Nephron (organoid): ENCODE measurements around the gene AKAP9.
"Not testable (repeated sequence)": the region's sequence is repeated elsewhere in the genome, so short reads cannot be mapped to it uniquely, and the experiment has no call there.

Source experiments
- H3K27ac Mint-ChIP-seq, 3 experiments: 2 replicates each; pipeline ENCODE4 v1.8.0; 2020; ENCODE audit warnings: mixed read lengths in 3 of 3, mild to moderate bottlenecking in 2 of 3, moderate library complexity in 1 of 3
- H3K27me3 Mint-ChIP-seq: 2 replicates; pipeline ENCODE4 v1.8.0; 2021; ENCODE audit warnings: low read depth, mild to moderate bottlenecking, moderate library complexity, mixed read lengths
- H3K36me3 Mint-ChIP-seq: 2 replicates; pipeline ENCODE4 v1.8.0; 2020; ENCODE audit warnings: low read depth, mixed read lengths
- H3K4me1 Mint-ChIP-seq: 2 replicates; pipeline ENCODE4 v1.8.0; 2020; ENCODE audit warnings: mixed read lengths
- H3K4me3 Mint-ChIP-seq, 3 experiments: 2 replicates each; pipeline ENCODE4 v1.8.0; 2020; ENCODE audit warnings: mild to moderate bottlenecking in 3 of 3, mixed read lengths in 3 of 3, moderate library complexity in 2 of 3
- H3K9me3 Mint-ChIP-seq: 2 replicates; pipeline ENCODE4 v1.8.0; 2020; ENCODE audit warnings: mixed read lengths
- TF ChIP-seq, protein P1 (sequence below), 3 experiments: fragments of 200-600 bp; sonication (generic); IDR thresholded peaks; one replicate each; pipeline ENCODE4 v1.5.0; 2021; ENCODE audit warnings: antibody characterized with exemption in 3 of 3; ENCODE audit not compliant: unreplicated experiment in 3 of 3

The AKAP9 gene

DNA sequence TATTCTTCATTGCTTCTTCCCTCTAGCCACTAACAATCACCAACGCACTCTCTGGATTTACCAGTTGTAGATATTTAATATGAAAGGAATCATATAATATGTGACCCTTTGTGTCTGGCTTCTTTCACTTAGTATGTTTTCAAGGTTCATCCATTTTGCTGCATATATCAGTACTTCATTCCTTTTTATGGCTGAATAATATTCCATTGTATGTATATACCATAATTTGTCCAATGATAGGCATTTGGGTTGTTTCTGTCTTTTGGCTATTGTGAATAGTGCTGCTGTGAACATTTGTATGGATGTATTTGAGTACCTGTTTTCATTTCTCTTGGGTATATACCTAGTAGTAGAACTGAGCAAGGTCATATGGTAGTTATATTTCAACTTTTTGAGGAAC lies 7.3 kb downstream of the AKAP9 start:
- Mint-ChIP-seq H3K27ac (no peak overlapping the region), H3K4me3 (no peak overlapping the region), H3K36me3 (peaks cover 16% of the 10 kb centered on the region), H3K4me1 (peaks cover 41% of the 10 kb centered on the region), H3K9me3 (no peaks in the 10 kb centered on the region), H3K27me3 (no peaks in the 10 kb centered on the region)
- TF ChIP-seq, protein P1, sequence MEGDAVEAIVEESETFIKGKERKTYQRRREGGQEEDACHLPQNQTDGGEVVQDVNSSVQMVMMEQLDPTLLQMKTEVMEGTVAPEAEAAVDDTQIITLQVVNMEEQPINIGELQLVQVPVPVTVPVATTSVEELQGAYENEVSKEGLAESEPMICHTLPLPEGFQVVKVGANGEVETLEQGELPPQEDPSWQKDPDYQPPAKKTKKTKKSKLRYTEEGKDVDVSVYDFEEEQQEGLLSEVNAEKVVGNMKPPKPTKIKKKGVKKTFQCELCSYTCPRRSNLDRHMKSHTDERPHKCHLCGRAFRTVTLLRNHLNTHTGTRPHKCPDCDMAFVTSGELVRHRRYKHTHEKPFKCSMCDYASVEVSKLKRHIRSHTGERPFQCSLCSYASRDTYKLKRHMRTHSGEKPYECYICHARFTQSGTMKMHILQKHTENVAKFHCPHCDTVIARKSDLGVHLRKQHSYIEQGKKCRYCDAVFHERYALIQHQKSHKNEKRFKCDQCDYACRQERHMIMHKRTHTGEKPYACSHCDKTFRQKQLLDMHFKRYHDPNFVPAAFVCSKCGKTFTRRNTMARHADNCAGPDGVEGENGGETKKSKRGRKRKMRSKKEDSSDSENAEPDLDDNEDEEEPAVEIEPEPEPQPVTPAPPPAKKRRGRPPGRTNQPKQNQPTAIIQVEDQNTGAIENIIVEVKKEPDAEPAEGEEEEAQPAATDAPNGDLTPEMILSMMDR (IDR thresholded peaks at IDR 0.05; ENCODE audit: unreplicated experiment in 3 of 3), result no peak

DNA sequence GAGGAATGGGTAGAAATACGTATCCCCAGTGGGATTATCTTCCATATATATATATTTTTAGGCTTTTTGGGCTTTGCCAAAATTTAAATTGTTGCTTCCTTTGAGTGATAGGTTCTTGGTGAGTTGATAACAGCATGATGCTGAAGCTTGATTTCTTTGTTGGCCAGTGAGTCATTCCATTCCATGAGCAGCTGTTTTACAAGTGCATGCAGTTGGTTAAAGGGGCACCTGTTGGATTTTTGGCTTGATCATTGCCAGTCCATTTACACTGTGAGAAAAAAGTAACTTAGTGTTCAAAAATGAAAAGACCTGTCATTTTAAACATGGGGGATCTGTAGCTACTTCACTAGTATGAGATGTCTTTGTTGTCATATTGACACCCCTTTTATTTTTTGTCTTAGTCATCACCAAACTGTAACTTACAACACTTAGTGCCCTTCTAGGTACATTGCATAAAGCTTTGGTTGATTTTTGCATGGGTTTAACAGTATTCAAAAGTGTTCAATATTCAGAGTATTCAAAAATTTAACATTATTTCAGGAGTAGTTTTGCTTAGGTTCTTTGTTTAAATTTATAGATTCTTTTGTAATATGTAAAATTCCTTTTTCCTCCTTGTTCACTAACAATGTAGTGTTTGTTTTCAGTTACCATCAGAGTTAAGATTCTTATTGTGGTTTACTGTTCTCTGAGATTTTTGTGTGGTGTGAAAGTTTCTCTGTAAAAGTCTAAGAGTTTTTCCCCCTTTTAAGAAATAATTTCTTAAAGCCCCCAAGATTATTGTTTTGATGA lies 8.8 kb downstream of the AKAP9 start:
- TF ChIP-seq, protein P1 (IDR thresholded peaks at IDR 0.05; ENCODE audit: unreplicated experiment in 3 of 3), result no peak
- Mint-ChIP-seq H3K4me1 (peaks cover 36% of the 10 kb centered on the region), H3K4me3 (peak overlapping the region in 1 of 3 experiments; percentile 62), H3K27me3 (no peaks in the 10 kb centered on the region), H3K9me3 (no peaks in the 10 kb centered on the region), H3K36me3 (peaks cover 16% of the 10 kb centered on the region), H3K27ac (peak overlapping the region in 2 of 3 experiments; percentile 32 to 42)

DNA sequence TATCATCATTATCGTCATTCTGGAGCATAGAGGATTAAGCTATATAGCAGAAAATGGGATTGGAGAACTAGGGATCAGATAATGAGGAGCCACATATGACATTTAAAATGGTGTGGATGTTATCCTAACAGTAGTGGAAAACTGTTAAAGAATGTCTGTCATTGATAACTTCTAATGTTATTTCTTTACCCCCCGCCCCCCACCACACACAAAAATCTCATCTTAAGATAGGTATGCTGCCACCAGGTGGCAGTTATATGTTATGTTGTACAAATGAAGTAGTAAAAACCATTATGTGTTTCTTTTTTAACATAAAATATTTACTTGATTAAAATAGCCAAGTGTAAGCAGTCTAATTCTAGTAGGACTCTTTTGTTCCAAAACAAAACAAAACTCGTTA lies 13.0 kb downstream of the AKAP9 start:
- H3K36me3 Mint-ChIP-seq, result peaks cover 17% of the 10 kb centered on the region

DNA sequence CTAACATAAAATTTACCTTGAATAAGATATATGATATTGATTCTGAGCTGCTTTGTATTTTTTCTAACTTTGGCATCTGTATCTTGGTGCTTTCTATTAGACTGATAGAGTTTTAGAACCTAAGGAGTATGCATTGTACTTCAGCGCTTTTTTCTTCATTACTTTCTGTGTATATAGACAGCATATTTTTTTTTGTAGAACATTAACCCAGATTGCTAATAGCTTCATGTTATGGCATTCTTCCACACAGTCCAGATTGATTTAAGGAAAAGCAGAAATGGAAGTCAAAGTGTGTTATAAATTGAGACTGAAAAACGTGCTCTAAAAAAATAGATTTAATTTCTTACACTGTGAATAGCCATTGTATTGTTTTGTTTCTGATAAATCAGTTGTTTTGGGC lies 15.8 kb downstream of the AKAP9 start:
- H3K9me3 Mint-ChIP-seq, H3K27me3 Mint-ChIP-seq, H3K4me3 Mint-ChIP-seq: not testable (repeated sequence)
- H3K4me1 Mint-ChIP-seq, result peaks cover 25% of the 10 kb centered on the region
- peak overlapping the region in 1 of 3 experiments; percentile 42 for H3K27ac Mint-ChIP-seq
- peaks cover 17% of the 10 kb centered on the region for H3K36me3 Mint-ChIP-seq

More for the DNA sequence above, 13.0 kb downstream of the AKAP9 start:
- Mint-ChIP-seq H3K9me3 (peaks cover 7% of the 10 kb centered on the region), H3K27me3 (no peaks in the 10 kb centered on the region), H3K27ac (no peak overlapping the region), H3K4me3 (no peak overlapping the region), H3K4me1 (peaks cover 35% of the 10 kb centered on the region)
- TF ChIP-seq, protein P1 (IDR thresholded peaks at IDR 0.05; ENCODE audit: unreplicated experiment in 3 of 3), result no peak

DNA sequence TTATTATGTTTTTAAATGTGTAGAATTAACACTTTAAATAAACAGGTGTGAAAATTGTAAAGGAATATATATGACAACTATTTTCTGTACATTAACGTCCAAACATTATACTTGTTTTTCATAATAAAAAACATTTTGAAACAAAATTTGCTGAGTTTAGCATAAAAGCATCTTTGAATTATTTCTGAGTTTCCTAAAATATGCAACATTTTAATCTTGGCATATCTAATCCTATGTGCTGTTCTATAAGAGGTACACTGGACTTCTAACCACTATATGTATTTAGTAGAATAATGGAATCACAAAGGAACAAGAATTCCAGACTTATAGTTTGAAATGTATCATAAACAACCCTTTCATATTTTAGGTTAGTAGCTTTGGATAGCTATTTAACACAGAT lies 16.6 kb downstream of the AKAP9 start:
- peaks cover 19% of the 10 kb centered on the region for H3K4me1 Mint-ChIP-seq
- H3K36me3 Mint-ChIP-seq, result peaks cover 17% of the 10 kb centered on the region
- H3K4me3 Mint-ChIP-seq, result no peak overlapping the region
- no peaks in the 10 kb centered on the region for H3K27me3 Mint-ChIP-seq
- H3K27ac Mint-ChIP-seq, result no peak overlapping the region
- peaks cover 7% of the 10 kb centered on the region for H3K9me3 Mint-ChIP-seq
- TF ChIP-seq, protein P1 (IDR thresholded peaks at IDR 0.05; ENCODE audit: unreplicated experiment in 3 of 3), result no peak

DNA sequence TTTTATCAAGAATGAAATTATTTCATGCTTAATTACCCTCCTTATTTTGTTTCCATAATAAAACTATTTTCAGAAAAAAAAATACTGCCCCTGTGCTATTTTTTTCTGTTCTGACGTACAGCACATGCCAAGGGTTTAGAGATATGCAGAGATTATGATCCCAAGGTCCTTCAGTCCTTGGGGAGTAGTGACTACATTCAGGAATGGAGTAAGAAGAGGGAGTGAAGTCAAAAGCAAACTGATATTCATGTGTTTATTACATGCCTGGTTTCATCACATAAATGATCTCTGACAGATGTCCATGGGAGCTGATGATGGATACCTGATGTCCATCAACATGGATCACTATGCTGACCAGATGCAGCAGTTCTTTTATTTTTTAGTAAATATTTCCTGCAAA lies 17.2 kb downstream of the AKAP9 start:
- TF ChIP-seq, protein P1 (IDR thresholded peaks at IDR 0.05; ENCODE audit: unreplicated experiment in 3 of 3), result no peak
- Mint-ChIP-seq H3K36me3 (peaks cover 17% of the 10 kb centered on the region), H3K4me1 (peaks cover 17% of the 10 kb centered on the region), H3K27ac (no peak overlapping the region), H3K27me3 (no peaks in the 10 kb centered on the region), H3K9me3 (peaks cover 7% of the 10 kb centered on the region), H3K4me3 (peak overlapping the region in 1 of 3 experiments; percentile 4)
